Measurements from ENCODE around the gene NCOA1. TPM values are rescaled to one million over a fixed set of nuclear protein-coding genes. Genes with fewer than 3 reads are reported as not detected.

Gene NCOA1
- polyA plus RNA-seq, 1 donor: 63.0 TPM

- Histone ChIP-seq H3K36me3 (ENCODE audit: control insufficient read depth, insufficient read depth, low read length) (peaks cover 4% of the 10 kb centered on the region), H3K4me1 (ENCODE audit: control insufficient read depth, insufficient read depth, low read length) (no peaks in the 10 kb centered on the region), H3K4me3 (ENCODE audit: low read length) (no peak overlapping the region), H3K9me3 (ENCODE audit: control insufficient read depth, low read depth, low read length) (no peaks in the 10 kb centered on the region), H3K27me3 (ENCODE audit: control insufficient read depth, insufficient read depth, low read length) (no peaks in the 10 kb centered on the region), H3K27ac (ENCODE audit: low read length) (no peak overlapping the region)
- WGBS (ENCODE audit: insufficient coverage, low lambda C conversion rate): 91% methylated on average over 3 of the region's 4 CpGs
- DNase-seq: no peak
Observed at GRCh38 chr2:24507549-24507948, 16.5 kb downstream of the NCOA1 start.

- Histone ChIP-seq H3K27me3 (ENCODE audit: control insufficient read depth, insufficient read depth, low read length) (no peaks in the 10 kb centered on the region), H3K4me3 (ENCODE audit: low read length) (no peak overlapping the region), H3K9me3 (ENCODE audit: control insufficient read depth, low read depth, low read length) (no peaks in the 10 kb centered on the region), H3K4me1 (ENCODE audit: control insufficient read depth, insufficient read depth, low read length) (no peaks in the 10 kb centered on the region), H3K36me3 (ENCODE audit: control insufficient read depth, insufficient read depth, low read length) (peaks cover 4% of the 10 kb centered on the region), H3K27ac (ENCODE audit: low read length) (no peak overlapping the region)
- WGBS (ENCODE audit: insufficient coverage, low lambda C conversion rate): no CpG with 5 or more reads among the region's 1 CpG
- DNase-seq: no peak
Observed at GRCh38 chr2:24508878-24509277, 17.8 kb downstream of the NCOA1 start.

GRCh38 chr2:24509425-24509824 is 18.4 kb downstream of the NCOA1 start:
- H3K4me1 ChIP-seq (ENCODE audit: control insufficient read depth, insufficient read depth, low read length): no peaks in the 10 kb centered on the region
- WGBS (ENCODE audit: insufficient coverage, low lambda C conversion rate): 100% methylated on average over 1 of the region's 1 CpG

GRCh38 chr2:24509840-24510239 is 18.8 kb downstream of the NCOA1 start:
- peaks cover 4% of the 10 kb centered on the region for H3K36me3 ChIP-seq (ENCODE audit: control insufficient read depth, insufficient read depth, low read length)
- no peak overlapping the region for H3K4me3 ChIP-seq (ENCODE audit: low read length)
- no peaks in the 10 kb centered on the region for H3K27me3 ChIP-seq (ENCODE audit: control insufficient read depth, insufficient read depth, low read length)
- H3K27ac ChIP-seq (ENCODE audit: low read length): no peak overlapping the region
- no peaks in the 10 kb centered on the region for H3K9me3 ChIP-seq (ENCODE audit: control insufficient read depth, low read depth, low read length)
- DNase-seq: no peak
- H3K4me1 ChIP-seq (ENCODE audit: control insufficient read depth, insufficient read depth, low read length): no peaks in the 10 kb centered on the region
- no CpG with 5 or more reads among the region's 3 CpGs for WGBS (ENCODE audit: insufficient coverage, low lambda C conversion rate)

More at GRCh38 chr2:24509425-24509824, 18.4 kb downstream of the NCOA1 start:
- Histone ChIP-seq H3K36me3 (ENCODE audit: control insufficient read depth, insufficient read depth, low read length) (peaks cover 4% of the 10 kb centered on the region), H3K4me3 (ENCODE audit: low read length) (no peak overlapping the region), H3K27me3 (ENCODE audit: control insufficient read depth, insufficient read depth, low read length) (no peaks in the 10 kb centered on the region), H3K27ac (ENCODE audit: low read length) (no peak overlapping the region), H3K9me3 (ENCODE audit: control insufficient read depth, low read depth, low read length) (no peaks in the 10 kb centered on the region)
- DNase-seq: no peak

- Histone ChIP-seq H3K36me3 (ENCODE audit: control insufficient read depth, insufficient read depth, low read length) (peaks cover 2% of the 10 kb centered on the region), H3K4me1 (ENCODE audit: control insufficient read depth, insufficient read depth, low read length) (peaks cover 8% of the 10 kb centered on the region), H3K27me3 (ENCODE audit: control insufficient read depth, insufficient read depth, low read length) (no peaks in the 10 kb centered on the region), H3K9me3 (ENCODE audit: control insufficient read depth, low read depth, low read length) (no peaks in the 10 kb centered on the region), H3K27ac (ENCODE audit: low read length) (no peak overlapping the region), H3K4me3 (ENCODE audit: low read length) (no peak overlapping the region)
- no peak for DNase-seq
- WGBS (ENCODE audit: insufficient coverage, low lambda C conversion rate): 80% methylated on average over 1 of the region's 1 CpG
Observed at GRCh38 chr2:24510771-24511170, 19.7 kb downstream of the NCOA1 start.

GRCh38 chr2:24511198-24511597 is 20.1 kb downstream of the NCOA1 start:
- H3K4me1 ChIP-seq (ENCODE audit: control insufficient read depth, insufficient read depth, low read length): peaks cover 9% of the 10 kb centered on the region
- no peaks in the 10 kb centered on the region for H3K36me3 ChIP-seq (ENCODE audit: control insufficient read depth, insufficient read depth, low read length)
- 100% methylated on average over 1 of the region's 2 CpGs for WGBS (ENCODE audit: insufficient coverage, low lambda C conversion rate)
- no peak for DNase-seq
- no peaks in the 10 kb centered on the region for H3K9me3 ChIP-seq (ENCODE audit: control insufficient read depth, low read depth, low read length)
- H3K27ac ChIP-seq (ENCODE audit: low read length): no peak overlapping the region
- no peaks in the 10 kb centered on the region for H3K27me3 ChIP-seq (ENCODE audit: control insufficient read depth, insufficient read depth, low read length)
- H3K4me3 ChIP-seq (ENCODE audit: low read length): no peak overlapping the region

- no peak for DNase-seq
- Histone ChIP-seq H3K27me3 (ENCODE audit: control insufficient read depth, insufficient read depth, low read length) (no peaks in the 10 kb centered on the region), H3K9me3 (ENCODE audit: control insufficient read depth, low read depth, low read length) (no peaks in the 10 kb centered on the region), H3K4me1 (ENCODE audit: control insufficient read depth, insufficient read depth, low read length) (peaks cover 9% of the 10 kb centered on the region), H3K36me3 (ENCODE audit: control insufficient read depth, insufficient read depth, low read length) (no peaks in the 10 kb centered on the region), H3K4me3 (ENCODE audit: low read length) (no peak overlapping the region), H3K27ac (ENCODE audit: low read length) (no peak overlapping the region)
- no CpG with 5 or more reads among the region's 3 CpGs for WGBS (ENCODE audit: insufficient coverage, low lambda C conversion rate)
Observed at GRCh38 chr2:24511894-24512293, 20.8 kb downstream of the NCOA1 start.

- Histone ChIP-seq H3K9me3 (ENCODE audit: control insufficient read depth, low read depth, low read length) (no peaks in the 10 kb centered on the region), H3K4me1 (ENCODE audit: control insufficient read depth, insufficient read depth, low read length) (peaks cover 9% of the 10 kb centered on the region), H3K36me3 (ENCODE audit: control insufficient read depth, insufficient read depth, low read length) (no peaks in the 10 kb centered on the region), H3K4me3 (ENCODE audit: low read length) (no peak overlapping the region), H3K27me3 (ENCODE audit: control insufficient read depth, insufficient read depth, low read length) (no peaks in the 10 kb centered on the region), H3K27ac (ENCODE audit: low read length) (no peak overlapping the region)
- DNase-seq: no peak
- WGBS (ENCODE audit: insufficient coverage, low lambda C conversion rate): 67% methylated on average over 1 of the region's 2 CpGs
Observed at GRCh38 chr2:24512404-24512803, 21.4 kb downstream of the NCOA1 start.

GRCh38 chr2:24512831-24513230 is 21.8 kb downstream of the NCOA1 start:
- H3K4me1 ChIP-seq (ENCODE audit: control insufficient read depth, insufficient read depth, low read length): peaks cover 12% of the 10 kb centered on the region
- WGBS (ENCODE audit: insufficient coverage, low lambda C conversion rate): 84% methylated on average over 5 of the region's 6 CpGs
- H3K4me3 ChIP-seq (ENCODE audit: low read length): no peak overlapping the region

GRCh38 chr2:24513281-24514071 is 22.4 kb downstream of the NCOA1 start:
- 100% methylated on average over 1 of the region's 9 CpGs for WGBS (ENCODE audit: insufficient coverage, low lambda C conversion rate)
- Histone ChIP-seq H3K36me3 (ENCODE audit: control insufficient read depth, insufficient read depth, low read length) (no peaks in the 10 kb centered on the region), H3K27ac (ENCODE audit: low read length) (no peak overlapping the region), H3K4me3 (ENCODE audit: low read length) (no peak overlapping the region), H3K4me1 (ENCODE audit: control insufficient read depth, insufficient read depth, low read length) (peaks cover 12% of the 10 kb centered on the region), H3K9me3 (ENCODE audit: control insufficient read depth, low read depth, low read length) (no peaks in the 10 kb centered on the region), H3K27me3 (ENCODE audit: control insufficient read depth, insufficient read depth, low read length) (no peaks in the 10 kb centered on the region)
- DNase-seq: no peak

More at GRCh38 chr2:24512831-24513230, 21.8 kb downstream of the NCOA1 start:
- DNase-seq: no peak
- Histone ChIP-seq H3K27me3 (ENCODE audit: control insufficient read depth, insufficient read depth, low read length) (no peaks in the 10 kb centered on the region), H3K36me3 (ENCODE audit: control insufficient read depth, insufficient read depth, low read length) (no peaks in the 10 kb centered on the region), H3K27ac (ENCODE audit: low read length) (no peak overlapping the region), H3K9me3 (ENCODE audit: control insufficient read depth, low read depth, low read length) (no peaks in the 10 kb centered on the region)

- WGBS (ENCODE audit: insufficient coverage, low lambda C conversion rate): 75% methylated on average over 1 of the region's 2 CpGs
- peaks cover 12% of the 10 kb centered on the region for H3K4me1 ChIP-seq (ENCODE audit: control insufficient read depth, insufficient read depth, low read length)
- DNase-seq: no peak
Observed at GRCh38 chr2:24514820-24515219, 23.8 kb downstream of the NCOA1 start.

More at GRCh38 chr2:24514820-24515219, 23.8 kb downstream of the NCOA1 start:
- no peaks in the 10 kb centered on the region for H3K27me3 ChIP-seq (ENCODE audit: control insufficient read depth, insufficient read depth, low read length)
- no peaks in the 10 kb centered on the region for H3K9me3 ChIP-seq (ENCODE audit: control insufficient read depth, low read depth, low read length)
- no peak overlapping the region for H3K4me3 ChIP-seq (ENCODE audit: low read length)
- no peaks in the 10 kb centered on the region for H3K36me3 ChIP-seq (ENCODE audit: control insufficient read depth, insufficient read depth, low read length)
- H3K27ac ChIP-seq (ENCODE audit: low read length): no peak overlapping the region
